Stimulated activated CD4-positive, alpha-beta T cell treated with anti-CD3 and anti-CD28 coated beads, Interleukin-1b, Interleukin-23, amount 100 ng/mL, for 24 hours (primary cell): ENCODE results near the gene ARHGEF26.

ENCODE experiments used
- DNase-seq, 4 experiments: peaks; one replicate each; pipeline ENCODE4 v3.0.0-alpha.2; 2020; ENCODE audit warnings: low read depth in 4 of 4, low spot score in 1 of 4

Gene ARHGEF26

DNA sequence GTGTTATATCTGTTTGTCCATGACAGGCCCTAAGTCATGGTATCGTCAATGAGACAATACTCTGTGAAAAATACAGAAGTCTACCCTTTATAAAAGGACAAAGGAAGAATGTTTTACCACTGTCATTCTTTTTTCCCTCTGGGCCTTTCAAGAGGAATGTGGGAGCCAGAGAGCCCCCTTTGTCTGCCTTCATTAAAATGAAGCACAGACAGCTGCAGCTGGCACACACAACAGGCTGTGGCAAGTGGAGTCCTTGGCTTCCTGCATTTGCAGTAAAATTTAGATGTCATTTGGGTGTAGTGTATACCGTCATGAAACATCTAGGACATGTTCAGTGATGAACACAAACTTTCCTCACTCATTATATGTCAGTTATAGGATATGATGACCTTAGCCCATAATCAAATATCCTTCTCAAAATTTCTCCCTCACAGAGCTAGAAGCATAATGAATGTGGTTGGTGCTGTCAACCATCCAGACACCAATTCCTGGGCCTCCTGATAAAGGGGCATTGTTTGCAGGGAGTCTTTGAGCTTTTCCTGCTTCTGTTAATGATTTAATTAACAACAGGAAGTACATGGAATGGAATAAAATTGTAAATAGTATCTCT lies 126.7 kb downstream of the ARHGEF26 start:
- DNase-seq: no peak

DNA sequence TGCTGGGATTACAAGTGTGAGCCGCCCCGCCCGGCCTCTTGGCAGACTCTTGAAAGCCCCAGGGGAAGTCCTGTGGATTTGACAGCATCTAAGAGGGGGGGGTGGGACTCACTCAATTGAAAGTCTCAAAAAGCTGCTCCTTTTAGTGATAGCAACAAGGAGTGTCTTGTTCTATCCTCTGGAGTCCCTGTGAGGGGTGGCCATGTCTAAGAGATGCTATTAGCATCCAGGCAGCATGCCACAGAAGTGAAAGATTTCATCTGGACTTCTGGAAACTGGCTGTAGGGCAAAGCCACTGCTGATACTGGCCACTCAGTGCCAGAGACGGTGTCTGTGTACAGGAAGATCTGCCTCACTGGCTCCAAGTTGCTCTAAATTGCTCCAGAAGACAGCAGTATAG lies 129.1 kb downstream of the ARHGEF26 start:
- no peak for DNase-seq

DNA sequence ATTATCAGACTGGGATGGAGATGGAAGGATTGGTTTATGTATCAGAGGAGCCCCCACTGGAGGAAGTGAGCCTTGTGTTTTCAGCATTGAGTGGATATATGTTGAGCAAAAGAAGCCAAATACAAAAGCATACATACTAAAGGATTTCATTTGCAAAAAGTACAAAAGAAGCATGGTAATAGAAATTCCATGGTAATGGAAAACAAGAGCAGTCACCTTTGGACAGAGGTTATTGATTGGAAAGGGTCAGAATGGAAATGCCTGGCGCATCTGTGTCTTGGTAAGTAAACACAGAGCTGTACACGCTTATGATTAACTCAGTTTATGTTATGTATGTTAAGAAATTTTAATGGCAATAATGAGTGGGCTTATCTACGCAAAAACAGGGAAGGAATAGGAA lies 130.4 kb downstream of the ARHGEF26 start:
- no peak for DNase-seq

GRCh38 chr3:154252759-154253638 lies 131.8 kb downstream of the ARHGEF26 start:
- DNase-seq: peak; percentile 36 to 50 (median 42)

DNA sequence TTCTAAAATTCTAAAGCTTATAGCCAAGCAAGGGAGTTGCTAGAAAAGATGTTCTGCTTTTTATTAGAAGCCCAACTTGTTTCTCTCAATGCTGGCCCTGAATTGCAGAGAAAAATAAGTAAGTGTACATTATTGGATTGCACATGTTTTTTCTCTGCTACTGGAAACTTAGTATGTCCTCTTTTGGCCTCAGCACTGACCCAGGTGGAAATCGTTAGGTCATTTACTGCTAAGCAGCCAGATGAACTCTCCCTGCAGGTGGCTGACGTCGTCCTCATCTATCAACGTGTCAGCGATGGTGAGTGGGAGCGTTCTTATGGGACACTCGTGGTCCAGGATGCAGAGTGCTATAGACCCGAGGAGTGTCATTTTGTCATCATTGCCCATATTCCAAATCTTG lies 133.3 kb downstream of the ARHGEF26 start:
- no peak for DNase-seq

DNA sequence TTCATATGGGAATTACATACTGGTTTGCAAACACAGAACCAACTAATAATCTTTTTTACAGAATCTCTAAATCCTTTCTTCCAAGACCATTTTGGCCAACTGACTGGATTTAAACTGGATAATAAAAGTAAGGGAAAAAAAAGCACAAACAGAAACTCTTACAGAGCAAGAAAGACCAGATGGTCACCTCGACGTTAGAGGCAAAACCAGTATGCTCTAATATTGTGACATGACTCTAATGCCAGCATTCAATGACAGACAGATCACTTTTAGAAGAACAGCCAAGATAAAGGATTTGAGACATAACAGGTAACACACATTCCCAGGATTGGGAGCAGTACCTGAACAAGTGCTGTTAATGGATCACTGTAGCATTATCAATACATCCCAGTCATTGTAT lies 152.2 kb downstream of the ARHGEF26 start:
- DNase-seq: no peak

GRCh38 chr3:154274348-154274747 lies 153.2 kb downstream of the ARHGEF26 start:
- no peak for DNase-seq

- no peak for DNase-seq
Measured at GRCh38 chr3:154275292-154275691, 154.1 kb downstream of the ARHGEF26 start.

- no peak for DNase-seq
Measured at GRCh38 chr3:154275965-154276364, 154.8 kb downstream of the ARHGEF26 start.

- no peak for DNase-seq
Measured at GRCh38 chr3:154280161-154280560, 159.0 kb downstream of the ARHGEF26 start.

DNA sequence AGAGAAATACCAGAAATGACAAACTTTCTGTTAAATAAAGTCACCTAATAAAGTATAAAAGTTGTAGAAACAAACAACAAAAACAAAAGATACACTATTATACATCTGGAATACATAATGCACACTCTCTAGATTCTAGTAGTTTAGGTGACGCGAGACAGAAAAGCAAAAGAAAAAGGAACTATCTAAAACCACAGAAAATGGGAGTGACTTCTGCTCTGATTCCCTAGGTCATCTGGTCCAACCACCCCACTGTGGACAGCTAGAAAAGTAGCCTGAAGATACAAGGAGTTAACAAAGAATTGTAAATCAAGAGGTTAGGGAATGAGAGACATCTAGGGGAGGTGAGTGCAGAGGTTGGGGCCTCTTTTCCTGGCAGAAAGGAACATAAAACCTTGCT lies 164.0 kb downstream of the ARHGEF26 start:
- DNase-seq: no peak

- DNase-seq: no peak
Measured at GRCh38 chr3:154290187-154290586, 169.0 kb downstream of the ARHGEF26 start.

GRCh38 chr3:154294016-154294415 lies 172.8 kb downstream of the ARHGEF26 start:
- no peak for DNase-seq

GRCh38 chr3:154301561-154301960 lies 180.4 kb downstream of the ARHGEF26 start:
- DNase-seq: no peak

DNA sequence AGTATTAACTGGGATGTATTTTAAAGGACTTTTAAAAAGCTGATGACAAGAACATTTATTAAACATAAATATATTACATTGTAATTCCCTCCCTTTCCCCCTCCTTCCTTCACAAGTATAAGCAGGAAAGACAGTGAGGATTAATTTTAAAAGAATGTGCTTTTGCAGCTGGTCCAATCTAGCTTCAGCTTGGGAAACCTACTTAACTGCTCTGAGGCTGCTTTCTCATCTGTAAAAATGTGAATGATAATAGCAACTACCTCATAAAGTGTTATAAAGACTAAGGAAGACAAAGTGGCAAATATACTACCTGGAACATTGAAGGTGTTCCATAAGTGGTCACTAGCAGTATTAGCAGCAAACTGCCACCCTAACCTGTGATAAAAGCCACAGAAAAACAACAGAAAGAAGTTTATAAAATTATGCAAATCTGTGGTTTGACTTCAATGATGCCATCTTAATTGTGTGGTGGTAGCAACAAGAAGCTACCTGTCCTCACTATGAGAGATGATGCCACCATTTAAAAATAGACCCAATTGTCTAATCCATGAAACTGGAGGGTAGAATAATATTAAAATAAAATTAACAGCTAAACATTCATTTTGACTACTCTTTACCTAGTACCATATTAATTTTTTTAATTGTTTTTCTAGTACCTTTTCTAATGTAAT lies 183.1 kb downstream of the ARHGEF26 start:
- no peak for DNase-seq

DNA sequence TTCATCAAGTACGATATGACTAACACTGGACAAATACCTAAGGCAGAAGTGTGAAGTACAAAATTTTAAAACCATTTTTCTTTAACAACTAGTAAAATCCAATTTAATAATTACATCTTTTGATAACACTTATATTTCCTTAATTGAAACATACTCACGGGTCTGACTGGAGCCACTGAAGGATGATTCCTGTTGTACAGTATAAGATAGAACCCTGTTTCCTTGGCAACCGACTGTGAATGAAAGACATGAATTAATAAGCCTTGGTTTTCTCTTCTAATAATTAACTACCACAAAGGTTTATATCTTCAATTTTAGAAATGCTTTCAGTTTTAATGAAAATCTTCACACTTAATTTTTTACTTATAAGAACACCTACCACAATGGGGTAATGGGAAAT lies 183.7 kb downstream of the ARHGEF26 start:
- DNase-seq: no peak

- no peak for DNase-seq
Measured at GRCh38 chr3:154307363-154307762, 186.2 kb downstream of the ARHGEF26 start.
